PFSK-1 (cell line): ENCODE measurements around the gene SLC28A1.

Experiments
- FOXP2 ChIP-seq: optimal IDR thresholded peaks from 2 replicates; pipeline ENCODE3; 2011; ENCODE audit warnings: borderline replicate concordance, control low read depth, inconsistent platforms; ENCODE audit not compliant: insufficient read depth; ENCODE audit errors: extremely low read length, extremely low read depth
- POLR2AphosphoS5 ChIP-seq: IDR thresholded peaks from 2 replicates; pipeline ENCODE4 v1.6.1; 2012; ENCODE audit warnings: low read depth, mild to moderate bottlenecking, control low read depth, low read length, moderate library complexity
- SIN3A ChIP-seq: IDR thresholded peaks from 2 replicates; pipeline ENCODE4 v1.6.1; 2012; ENCODE audit warnings: mild to moderate bottlenecking, low read length, moderate library complexity, borderline replicate concordance; ENCODE audit not compliant: insufficient read depth
- TAF1 ChIP-seq: IDR thresholded peaks from 2 replicates; pipeline ENCODE4 v1.6.1; 2012; ENCODE audit warnings: low read length, control low read depth, borderline replicate concordance; ENCODE audit not compliant: insufficient read depth
- TF ChIP-seq, protein P1 (sequence below), 2 experiments: IDR thresholded peaks; 2 replicates each; pipeline versions ENCODE4 v1.6.1 to v1.8.0; 2011 to 2012; ENCODE audit warnings: low read depth in 2 of 2, low read length in 2 of 2, control low read depth in 1 of 2, inconsistent platforms in 1 of 2, mild to moderate bottlenecking in 1 of 2, moderate library complexity in 1 of 2; ENCODE audit not compliant: insufficient read depth in 1 of 2

SLC28A1 gene

GRCh38 chr15:84988909-84989644, 104.6 kb downstream of the SLC28A1 start:
- no peak for TF ChIP-seq SIN3A

- TF ChIP-seq FOXP2 (no peak), TAF1 (no peak), SIN3A (no peak), POLR2AphosphoS5 (no peak)
- TF ChIP-seq, protein P1, sequence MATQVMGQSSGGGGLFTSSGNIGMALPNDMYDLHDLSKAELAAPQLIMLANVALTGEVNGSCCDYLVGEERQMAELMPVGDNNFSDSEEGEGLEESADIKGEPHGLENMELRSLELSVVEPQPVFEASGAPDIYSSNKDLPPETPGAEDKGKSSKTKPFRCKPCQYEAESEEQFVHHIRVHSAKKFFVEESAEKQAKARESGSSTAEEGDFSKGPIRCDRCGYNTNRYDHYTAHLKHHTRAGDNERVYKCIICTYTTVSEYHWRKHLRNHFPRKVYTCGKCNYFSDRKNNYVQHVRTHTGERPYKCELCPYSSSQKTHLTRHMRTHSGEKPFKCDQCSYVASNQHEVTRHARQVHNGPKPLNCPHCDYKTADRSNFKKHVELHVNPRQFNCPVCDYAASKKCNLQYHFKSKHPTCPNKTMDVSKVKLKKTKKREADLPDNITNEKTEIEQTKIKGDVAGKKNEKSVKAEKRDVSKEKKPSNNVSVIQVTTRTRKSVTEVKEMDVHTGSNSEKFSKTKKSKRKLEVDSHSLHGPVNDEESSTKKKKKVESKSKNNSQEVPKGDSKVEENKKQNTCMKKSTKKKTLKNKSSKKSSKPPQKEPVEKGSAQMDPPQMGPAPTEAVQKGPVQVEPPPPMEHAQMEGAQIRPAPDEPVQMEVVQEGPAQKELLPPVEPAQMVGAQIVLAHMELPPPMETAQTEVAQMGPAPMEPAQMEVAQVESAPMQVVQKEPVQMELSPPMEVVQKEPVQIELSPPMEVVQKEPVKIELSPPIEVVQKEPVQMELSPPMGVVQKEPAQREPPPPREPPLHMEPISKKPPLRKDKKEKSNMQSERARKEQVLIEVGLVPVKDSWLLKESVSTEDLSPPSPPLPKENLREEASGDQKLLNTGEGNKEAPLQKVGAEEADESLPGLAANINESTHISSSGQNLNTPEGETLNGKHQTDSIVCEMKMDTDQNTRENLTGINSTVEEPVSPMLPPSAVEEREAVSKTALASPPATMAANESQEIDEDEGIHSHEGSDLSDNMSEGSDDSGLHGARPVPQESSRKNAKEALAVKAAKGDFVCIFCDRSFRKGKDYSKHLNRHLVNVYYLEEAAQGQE (IDR thresholded peaks at IDR 0.05; ENCODE audit: insufficient read depth in 1 of 2, low read depth in 2 of 2, low read length in 2 of 2) = no peak
Measured at GRCh38 chr15:84990507-84990906, 106.0 kb downstream of the SLC28A1 start.

- TF ChIP-seq, protein P1 (IDR thresholded peaks at IDR 0.05; ENCODE audit: insufficient read depth in 1 of 2, low read depth in 2 of 2, low read length in 2 of 2) = no peak
- no peak for TF ChIP-seq SIN3A
- no peak for TF ChIP-seq TAF1
- TF ChIP-seq FOXP2 = no peak
- no peak for TF ChIP-seq POLR2AphosphoS5
Measured at GRCh38 chr15:84991014-84991712, 106.7 kb downstream of the SLC28A1 start.

- TF ChIP-seq, protein P1 (IDR thresholded peaks at IDR 0.05; ENCODE audit: insufficient read depth in 1 of 2, low read depth in 2 of 2, low read length in 2 of 2) = no peak
- TF ChIP-seq POLR2AphosphoS5 (no peak), FOXP2 (no peak), SIN3A (no peak), TAF1 (no peak)
Measured at GRCh38 chr15:84992157-84992944, 107.9 kb downstream of the SLC28A1 start.
